Adipose tissue (tissue), 3 donors: ENCODE results near the gene PLCZ1. TPM values are rescaled to one million over a fixed set of nuclear protein-coding genes. Genes with fewer than 3 reads are reported as not detected.
"Not testable (repeated sequence)": the region's sequence is repeated elsewhere in the genome, so short reads cannot be mapped to it uniquely, and the experiment has no call there.

ENCODE experiments used
- H3K27ac ChIP-seq: one replicate; pipeline ENCODE4 v1.5.1; 2013; ENCODE audit warnings: low read depth, low read length
- WGBS, 3 donors: extraction: QIAGEN DNeasy Blood & Tissue Kit; methylation state at CpG; one replicate each; pipeline ENCODE4 v1.1.7; 2013; 5-methylcytosine and 5-hydroxymethylcytosine counted together
- polyA plus RNA-seq, 3 donors: library from polyadenylated mRNA; stranded (reverse); fragments of 200-250 nt; gene quantifications; one replicate each; pipeline ENCODE4 v1.2.3, GENCODE V29; 2013
- donor health status: healthy with polysubstance abuse.
- donor health status: Bipolar disorder and iron deficiency.
- donor health status: healthy.

PLCZ1 gene
- polyA plus RNA-seq, 3 donors: not detected

DNA sequence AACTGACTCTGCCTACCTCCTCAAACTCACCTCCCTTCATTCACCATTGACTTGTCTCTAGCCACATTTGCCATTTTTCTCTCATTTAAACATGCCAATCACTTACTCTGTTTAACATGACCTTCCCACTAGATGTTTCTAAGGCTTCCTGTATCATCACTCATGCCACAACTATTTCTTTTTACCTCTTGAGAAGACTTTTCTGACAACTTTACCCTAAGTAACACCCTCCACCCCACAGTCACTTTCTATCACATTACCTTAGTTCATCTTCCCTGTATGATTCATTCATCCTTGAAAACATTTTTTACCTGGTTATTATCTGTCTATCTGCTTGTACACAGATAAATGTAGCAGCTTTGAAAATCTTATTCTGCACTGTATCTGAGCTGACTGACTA lies 19.4 kb downstream of the PLCZ1 start:
- H3K27ac ChIP-seq: no peak overlapping the region

DNA sequence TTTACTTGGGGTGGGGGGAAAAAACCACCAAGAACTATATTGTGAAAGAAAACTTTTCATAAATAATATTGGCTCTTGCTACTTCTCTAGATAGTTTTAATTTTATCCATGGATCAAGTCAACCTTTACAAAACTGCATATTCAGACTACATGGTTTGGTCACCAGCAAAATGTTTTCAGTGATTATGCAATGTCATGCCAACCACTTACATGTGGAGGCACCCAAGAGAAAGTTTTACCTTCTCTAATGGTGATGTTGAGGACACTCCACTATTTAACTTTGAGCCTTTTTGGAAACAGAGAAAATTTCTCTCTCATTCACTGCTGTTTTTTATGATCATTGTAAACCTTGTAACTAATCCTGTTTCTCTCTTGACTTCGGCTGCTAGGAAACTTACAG lies 21.6 kb downstream of the PLCZ1 start:
- 79 to 96% (median 95%) methylated on average over 1 of the region's 1 CpG for WGBS, 3 donors
- no peak overlapping the region for H3K27ac ChIP-seq

GRCh38 chr12:18706798-18707197 lies 31.0 kb downstream of the PLCZ1 start:
- H3K27ac ChIP-seq: no peak overlapping the region
- WGBS, 3 donors: 87 to 98% (median 96%) methylated on average over 1 of the region's 1 CpG

DNA sequence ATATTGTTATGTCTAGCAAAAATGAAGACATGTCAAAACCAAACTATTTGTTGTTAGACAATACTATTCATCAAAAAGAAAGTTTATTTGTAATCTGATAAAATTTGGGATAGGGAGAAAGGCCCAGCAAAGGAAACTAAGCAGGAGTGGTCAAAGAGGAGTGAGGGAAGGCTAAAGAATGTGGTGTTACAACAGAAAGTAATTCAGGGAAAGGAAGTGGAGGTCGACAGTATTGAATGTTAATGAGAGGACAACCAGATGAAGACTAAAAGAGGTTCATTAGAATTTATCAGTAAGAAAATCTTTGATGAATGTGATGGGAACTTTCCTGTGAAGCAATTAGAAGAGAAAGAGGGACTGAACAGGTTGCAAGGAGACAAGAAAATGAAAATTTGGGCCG lies 33.9 kb downstream of the PLCZ1 start:
- no peak overlapping the region for H3K27ac ChIP-seq
- WGBS, 3 donors: 63 to 77% (median 70%) methylated on average over 2 of the region's 2 CpGs

DNA sequence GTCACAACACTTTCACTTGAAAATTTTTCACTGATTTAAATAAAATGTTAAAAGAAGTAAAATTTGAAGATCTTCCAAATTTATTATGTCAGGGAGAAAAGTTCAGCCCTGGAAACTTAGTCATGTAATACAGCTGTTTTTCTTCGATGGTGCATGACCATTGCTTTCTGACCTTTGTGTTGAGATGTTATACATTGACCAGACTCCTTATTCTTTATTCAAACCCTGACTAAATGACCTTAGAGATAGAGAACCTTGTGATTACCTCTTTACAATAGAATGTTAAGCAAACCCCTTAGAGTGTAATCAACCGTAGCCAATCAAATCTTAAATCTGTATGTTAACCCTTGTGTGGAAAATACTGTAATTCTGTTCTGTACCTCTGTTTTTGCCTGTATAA lies 34.5 kb downstream of the PLCZ1 start:
- WGBS, 3 donors: 22 to 59% (median 51%) methylated on average over 2 of the region's 2 CpGs

DNA sequence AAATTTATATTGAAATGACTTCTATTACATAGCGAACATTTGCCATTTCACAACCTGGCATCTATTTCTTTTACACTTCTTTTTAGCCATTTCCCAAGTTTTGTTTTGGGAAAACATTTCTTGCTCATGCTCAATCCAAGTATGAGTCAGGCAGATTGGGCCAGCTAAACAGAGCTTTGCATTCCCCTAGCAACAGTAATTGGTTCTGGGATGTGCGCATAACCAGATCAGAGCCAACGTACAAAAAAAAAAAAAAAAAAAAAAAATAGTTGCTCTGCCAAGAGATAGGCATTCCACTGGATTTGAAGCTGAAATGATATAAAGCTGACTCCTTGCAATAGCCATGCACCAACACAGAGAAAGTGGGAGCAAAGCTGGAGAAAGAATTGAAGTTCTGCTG lies 37.5 kb downstream of the PLCZ1 start:
- no peak overlapping the region for H3K27ac ChIP-seq
- WGBS, 3 donors: 44 to 81% (median 65%) methylated on average over 3 of the region's 3 CpGs

More for the DNA sequence above, 34.5 kb downstream of the PLCZ1 start:
- H3K27ac ChIP-seq: no peak overlapping the region

- no peak overlapping the region for H3K27ac ChIP-seq
Measured at GRCh38 chr12:18696971-18697602, 40.7 kb downstream of the PLCZ1 start.

DNA sequence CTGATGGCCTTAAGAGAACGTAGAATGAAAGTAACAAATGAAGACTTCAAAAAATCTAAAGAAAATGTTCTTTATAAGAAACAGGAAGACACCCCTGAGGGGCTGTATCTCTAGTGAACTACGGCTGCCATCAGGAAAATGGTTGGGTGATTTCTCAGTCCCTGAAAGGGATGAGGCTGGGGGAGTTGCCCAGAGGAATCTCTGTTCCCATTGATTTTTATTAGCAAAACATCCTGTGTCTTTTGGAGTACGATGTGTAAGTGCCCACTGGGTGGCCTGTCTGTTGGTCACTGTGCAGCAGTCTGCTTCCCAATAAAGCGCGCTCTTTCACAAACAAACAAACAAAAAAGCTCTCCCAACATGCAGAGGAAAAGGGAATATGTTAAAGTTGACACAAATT lies 43.8 kb downstream of the PLCZ1 start:
- 85 to 87% (median 85%) methylated on average over 5 of the region's 5 CpGs for WGBS, 3 donors

GRCh38 chr12:18690653-18691052 lies 47.2 kb downstream of the PLCZ1 start:
- WGBS, 3 donors: 87 to 93% (median 87%) methylated on average over 4 of the region's 4 CpGs

More for the DNA sequence above, 43.8 kb downstream of the PLCZ1 start:
- not testable (repeated sequence) for H3K27ac ChIP-seq

DNA sequence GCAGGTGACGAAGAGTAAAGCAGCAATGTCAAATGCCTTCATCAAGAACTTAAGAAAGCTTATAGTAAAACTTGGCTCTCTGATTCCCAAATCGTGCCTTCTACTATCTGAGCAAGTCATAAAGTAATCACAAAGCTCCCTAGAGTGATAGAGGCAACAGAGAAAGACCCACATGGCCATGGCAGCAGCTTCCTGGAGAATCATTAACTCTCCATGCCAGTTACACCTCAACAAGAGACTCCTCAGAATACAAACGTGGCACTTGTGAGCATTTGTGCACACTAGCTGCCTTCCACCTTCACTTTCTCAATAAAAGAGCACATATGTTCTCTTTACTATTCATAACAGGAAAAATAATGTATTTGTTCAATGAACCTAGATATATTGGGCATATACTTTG lies 48.0 kb downstream of the PLCZ1 start:
- H3K27ac ChIP-seq: no peak overlapping the region
- 57 to 76% (median 75%) methylated on average over 3 of the region's 3 CpGs for WGBS, 3 donors

More at GRCh38 chr12:18690653-18691052, 47.2 kb downstream of the PLCZ1 start:
- no peak overlapping the region for H3K27ac ChIP-seq

GRCh38 chr12:18684430-18684829 lies 53.4 kb downstream of the PLCZ1 start:
- H3K27ac ChIP-seq: no peak overlapping the region
- WGBS, 3 donors: 21 to 45% (median 25%) methylated on average over 1 of the region's 1 CpG

GRCh38 chr12:18683327-18684013 lies 54.3 kb downstream of the PLCZ1 start:
- 63 to 86% (median 74%) methylated on average over 2 of the region's 2 CpGs for WGBS, 3 donors
- H3K27ac ChIP-seq: no peak overlapping the region

- 64 to 79% (median 76%) methylated on average over 3 of the region's 3 CpGs for WGBS, 3 donors
- no peak overlapping the region for H3K27ac ChIP-seq
Measured at GRCh38 chr12:18681818-18682217, 56.0 kb downstream of the PLCZ1 start.

DNA sequence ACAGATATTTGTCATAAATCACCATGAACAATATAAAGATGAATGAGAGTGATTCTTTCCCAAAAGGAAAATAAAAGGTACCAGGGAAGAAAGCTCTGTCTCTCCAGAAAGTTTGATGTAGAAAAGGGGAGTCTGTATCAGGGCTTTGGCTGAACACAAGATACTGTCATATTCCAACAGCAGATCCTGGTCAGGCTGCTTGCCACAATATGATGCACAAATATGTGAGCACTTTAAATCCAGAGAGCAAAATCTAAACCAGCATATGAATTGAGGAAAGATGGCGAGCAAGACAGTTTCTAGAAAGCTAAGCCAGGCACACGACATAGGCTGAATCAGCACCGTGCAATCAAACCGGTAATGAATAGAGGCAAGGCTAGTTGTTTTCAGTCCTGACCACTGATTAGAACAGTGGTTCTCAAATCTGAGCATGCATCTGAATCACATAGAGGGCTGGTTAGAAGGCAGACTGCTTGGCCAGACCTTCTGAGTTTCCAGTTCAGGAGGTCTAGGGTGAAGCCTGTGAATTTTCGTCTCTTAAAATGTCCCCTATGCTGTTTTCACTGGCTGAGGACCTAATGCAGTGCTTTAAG lies 60.7 kb downstream of the PLCZ1 start:
- WGBS, 3 donors: 59 to 70% (median 70%) methylated on average over 5 of the region's 5 CpGs
- no peak overlapping the region for H3K27ac ChIP-seq

GRCh38 chr12:18676141-18676540 lies 61.7 kb downstream of the PLCZ1 start:
- H3K27ac ChIP-seq: no peak overlapping the region

DNA sequence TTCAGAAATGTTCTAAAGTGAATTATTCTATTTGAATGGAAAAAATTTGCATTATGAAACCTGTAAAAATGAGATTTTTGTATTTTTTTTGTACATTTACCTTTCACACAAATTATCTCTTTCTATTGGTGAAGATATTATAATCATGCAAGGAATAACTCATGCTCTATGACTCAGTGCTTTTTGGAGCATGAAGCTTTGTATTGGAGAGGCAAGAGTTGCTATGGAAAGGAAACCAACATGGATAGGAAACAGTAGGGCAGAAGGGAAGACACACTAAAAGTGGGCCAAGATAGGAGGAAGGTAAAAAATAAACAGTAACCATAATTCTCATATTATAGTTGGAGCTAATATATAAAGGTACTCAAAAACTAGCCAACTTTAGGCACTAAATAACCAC lies 79.0 kb downstream of the PLCZ1 start:
- no peak overlapping the region for H3K27ac ChIP-seq

- WGBS, 3 donors: 51 to 70% (median 64%) methylated on average over 2 of the region's 2 CpGs
- no peak overlapping the region for H3K27ac ChIP-seq
Measured at GRCh38 chr12:18658179-18658578, 79.6 kb downstream of the PLCZ1 start.

DNA sequence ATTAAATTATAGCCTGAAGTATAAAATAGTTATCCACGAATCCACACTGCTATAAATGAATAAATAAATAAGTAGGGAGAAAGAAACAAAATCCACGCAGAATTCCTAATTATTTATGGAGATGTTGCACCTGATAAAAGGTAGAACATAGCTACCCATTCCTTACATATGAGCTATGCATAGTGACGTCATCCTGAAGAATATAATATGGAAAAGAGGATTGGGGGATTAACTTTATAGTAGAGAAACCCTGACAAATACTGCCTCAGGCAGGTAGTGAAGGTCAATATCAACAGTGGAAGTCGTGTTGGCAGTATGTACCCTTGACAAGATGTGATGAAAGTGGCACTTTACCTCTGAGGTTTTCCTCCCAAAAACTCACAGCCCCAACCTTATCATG lies 82.5 kb downstream of the PLCZ1 start:
- 65 to 85% (median 85%) methylated on average over 4 of the region's 4 CpGs for WGBS, 3 donors
- H3K27ac ChIP-seq: no peak overlapping the region

GRCh38 chr12:18653465-18653864 lies 84.3 kb downstream of the PLCZ1 start:
- whole genome bisulfite sequencing, 3 donors: 18 to 64% (median 51%) methylated on average over 1 of the region's 1 CpG
- no peak overlapping the region for H3K27ac ChIP-seq

- H3K27ac ChIP-seq: no peak overlapping the region
Measured at GRCh38 chr12:18652596-18652995, 85.2 kb downstream of the PLCZ1 start.
